ENCODE data around the gene SELPLG. TPM values are rescaled to one million over a fixed set of nuclear protein-coding genes. Genes with fewer than 3 reads are reported as not detected.

SELPLG gene
- total RNA-seq, 4 donors from 2014 or later, result 0.19 to 5.0 (median 2.6) TPM

DNA sequence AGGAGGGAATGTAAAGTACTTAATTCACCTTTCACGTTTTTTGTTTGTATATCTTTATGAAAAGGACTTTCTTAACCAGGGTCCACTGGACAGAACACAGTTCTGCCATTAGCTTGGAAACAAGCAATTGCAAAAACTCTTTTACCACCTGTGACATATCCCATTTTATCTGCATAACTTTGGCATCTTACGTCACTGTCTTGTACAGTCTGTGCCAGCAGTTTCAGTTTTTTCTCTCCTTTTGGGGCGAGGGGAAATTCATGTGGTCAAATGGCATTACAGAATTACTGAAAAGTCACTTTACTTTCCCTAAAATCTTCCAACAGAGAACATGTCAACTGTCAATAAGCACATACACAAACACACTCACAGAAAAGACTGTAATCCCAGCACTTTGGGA, 43.7 kb upstream of the SELPLG start:
- Histone ChIP-seq H3K4me1 (peaks cover 34 to 36% of the 10 kb centered on the region in 2 donors), H3K27ac (peak overlapping the region; percentile 6 to 66 (median 62)), H3K36me3 (no peaks in the 10 kb centered on the region), H3K9me3 (no peaks in the 10 kb centered on the region), H3K4me3 (no peak overlapping the region), H3K27me3 (no peaks in the 10 kb centered on the region)
- ATAC-seq (no peak), DNase-seq (no peak)
- TF ChIP-seq POLR2A (IDR thresholded peaks at IDR 0.05), result no peak
- TF ChIP-seq, protein P1, sequence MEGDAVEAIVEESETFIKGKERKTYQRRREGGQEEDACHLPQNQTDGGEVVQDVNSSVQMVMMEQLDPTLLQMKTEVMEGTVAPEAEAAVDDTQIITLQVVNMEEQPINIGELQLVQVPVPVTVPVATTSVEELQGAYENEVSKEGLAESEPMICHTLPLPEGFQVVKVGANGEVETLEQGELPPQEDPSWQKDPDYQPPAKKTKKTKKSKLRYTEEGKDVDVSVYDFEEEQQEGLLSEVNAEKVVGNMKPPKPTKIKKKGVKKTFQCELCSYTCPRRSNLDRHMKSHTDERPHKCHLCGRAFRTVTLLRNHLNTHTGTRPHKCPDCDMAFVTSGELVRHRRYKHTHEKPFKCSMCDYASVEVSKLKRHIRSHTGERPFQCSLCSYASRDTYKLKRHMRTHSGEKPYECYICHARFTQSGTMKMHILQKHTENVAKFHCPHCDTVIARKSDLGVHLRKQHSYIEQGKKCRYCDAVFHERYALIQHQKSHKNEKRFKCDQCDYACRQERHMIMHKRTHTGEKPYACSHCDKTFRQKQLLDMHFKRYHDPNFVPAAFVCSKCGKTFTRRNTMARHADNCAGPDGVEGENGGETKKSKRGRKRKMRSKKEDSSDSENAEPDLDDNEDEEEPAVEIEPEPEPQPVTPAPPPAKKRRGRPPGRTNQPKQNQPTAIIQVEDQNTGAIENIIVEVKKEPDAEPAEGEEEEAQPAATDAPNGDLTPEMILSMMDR (IDR thresholded peaks at IDR 0.05 in 4 of 5, conservative IDR thresholded peaks at IDR 0.05 in 1 of 5), result no peak
- intact Hi-C loops (cut with DNase I; ENCODE audit: low total_unique reads) (no loop called here), in situ Hi-C loops (cut with MboI; ENCODE audit: low sequenced_read_pairs in 4 of 4) (loop anchor here in 1 of 4 donors (25.0 kb wide), 1 partner anchor 435 kb away; the partner anchor contains the start of gene ACACB)

GRCh38 chr12:108676707-108677106, 43.0 kb upstream of the SELPLG start:
- H3K27ac ChIP-seq, result peak overlapping the region; percentile 6 to 66 (median 62)
- H3K27me3 ChIP-seq, result no peaks in the 10 kb centered on the region
- H3K4me3 ChIP-seq, result no peak overlapping the region
- DNase-seq, result no peak
- TF ChIP-seq POLR2A (IDR thresholded peaks at IDR 0.05), result no peak
- TF ChIP-seq, protein P1 (IDR thresholded peaks at IDR 0.05 in 4 of 5, conservative IDR thresholded peaks at IDR 0.05 in 1 of 5), result no peak
- no peaks in the 10 kb centered on the region for H3K36me3 ChIP-seq
- H3K9me3 ChIP-seq, result no peaks in the 10 kb centered on the region
- peaks cover 28 to 32% of the 10 kb centered on the region in 2 donors for H3K4me1 ChIP-seq
- no peak for ATAC-seq
- intact Hi-C loops (cut with DNase I; ENCODE audit: low total_unique reads) (no loop called here), in situ Hi-C loops (cut with MboI; ENCODE audit: low sequenced_read_pairs in 4 of 4) (loop anchor here in 1 of 4 donors (25.0 kb wide), 1 partner anchor 436 kb away; the partner anchor contains the start of gene ACACB)

GRCh38 chr12:108675792-108676191, 42.1 kb upstream of the SELPLG start:
- peak overlapping the region in 2 of 4 donors; percentile 64 to 66 for H3K27ac ChIP-seq
- H3K4me1 ChIP-seq, result peaks cover 21 to 30% of the 10 kb centered on the region in 2 donors
- DNase-seq (no peak), ATAC-seq (no peak)
- in situ Hi-C loops (cut with MboI; ENCODE audit: low sequenced_read_pairs in 4 of 4), result loop anchor here in 1 of 4 donors (25.0 kb wide), 1 partner anchor 437 kb away; the partner anchor contains the start of gene ACACB
- H3K36me3 ChIP-seq, result no peaks in the 10 kb centered on the region
- no peak overlapping the region for H3K4me3 ChIP-seq
- TF ChIP-seq, protein P1 (IDR thresholded peaks at IDR 0.05 in 4 of 5, conservative IDR thresholded peaks at IDR 0.05 in 1 of 5), result no peak
- TF ChIP-seq POLR2A (IDR thresholded peaks at IDR 0.05), result no peak
- no peaks in the 10 kb centered on the region for H3K27me3 ChIP-seq
- H3K9me3 ChIP-seq, result no peaks in the 10 kb centered on the region
- intact Hi-C loops (cut with DNase I; ENCODE audit: low total_unique reads), result no loop called here

DNA sequence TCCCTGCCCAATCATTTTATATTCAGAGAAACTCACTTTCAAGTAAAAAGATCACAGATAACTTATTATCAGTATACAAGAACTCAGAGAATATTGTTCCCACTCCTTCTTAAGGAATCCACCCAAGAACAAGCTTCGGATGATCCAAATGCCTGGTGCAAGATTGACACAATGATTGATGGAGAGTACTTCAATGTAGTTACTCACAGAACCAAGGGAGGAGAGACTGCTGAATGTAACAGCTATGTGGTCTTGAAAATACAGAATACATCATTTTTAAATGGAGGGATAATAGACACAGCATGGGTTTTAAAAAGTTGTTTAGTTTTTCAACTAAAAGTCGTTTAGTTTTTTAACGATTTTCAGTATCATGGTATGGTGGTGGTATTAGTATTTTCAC, 38.4 kb upstream of the SELPLG start:
- in situ Hi-C loops (cut with MboI; ENCODE audit: low sequenced_read_pairs in 4 of 4), result loop anchor here in 1 of 4 donors (25.0 kb wide), 1 partner anchor 415 kb away; the partner anchor contains the start of genes ALKBH2 and UNG
- no peak for ATAC-seq
- intact Hi-C loops (cut with DNase I; ENCODE audit: low total_unique reads), result no loop called here

DNA sequence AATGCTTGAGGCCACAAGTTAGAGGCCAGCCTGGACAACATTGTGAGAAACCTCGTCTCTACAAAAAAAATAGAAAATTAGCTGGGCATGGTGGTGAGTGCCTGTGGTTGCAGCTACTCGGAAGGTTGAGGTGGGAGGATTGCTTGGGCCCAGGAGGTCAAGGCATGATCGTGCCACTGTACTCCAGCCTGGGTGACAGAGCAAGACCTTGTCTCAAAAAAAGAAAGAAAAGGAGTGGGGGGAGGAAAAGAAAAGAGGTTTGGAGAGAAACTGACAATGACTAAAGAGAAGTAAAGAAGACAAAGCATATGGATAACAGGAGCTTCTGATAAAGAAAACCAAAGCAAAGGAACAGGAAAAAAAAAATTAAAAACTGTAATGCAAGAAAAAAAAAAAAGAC, 37.4 kb upstream of the SELPLG start:
- intact Hi-C loops (cut with DNase I; ENCODE audit: low total_unique reads) (no loop called here), in situ Hi-C loops (cut with MboI; ENCODE audit: low sequenced_read_pairs in 4 of 4) (loop anchor here in 1 of 4 donors (25.0 kb wide), 1 partner anchor 416 kb away; the partner anchor contains the start of genes ALKBH2 and UNG)

More for the DNA sequence above, 38.4 kb upstream of the SELPLG start:
- Histone ChIP-seq H3K27ac (peak overlapping the region in 3 of 4 donors; percentile 15 to 42 (median 34)), H3K9me3 (no peaks in the 10 kb centered on the region), H3K36me3 (no peaks in the 10 kb centered on the region), H3K4me3 (no peak overlapping the region), H3K4me1 (peaks cover 29 to 35% of the 10 kb centered on the region in 2 donors), H3K27me3 (no peaks in the 10 kb centered on the region)
- no peak for DNase-seq
- TF ChIP-seq POLR2A (IDR thresholded peaks at IDR 0.05), result no peak

More for the DNA sequence above, 37.4 kb upstream of the SELPLG start:
- H3K4me1 ChIP-seq, result peaks cover 37 to 44% of the 10 kb centered on the region in 2 donors
- TF ChIP-seq, protein P1 (IDR thresholded peaks at IDR 0.05 in 4 of 5, conservative IDR thresholded peaks at IDR 0.05 in 1 of 5), result no peak
- no peak for TF ChIP-seq POLR2A (IDR thresholded peaks at IDR 0.05)
- no peak for DNase-seq
- H3K27me3 ChIP-seq, result no peaks in the 10 kb centered on the region
- H3K9me3 ChIP-seq, result no peaks in the 10 kb centered on the region
- H3K4me3 ChIP-seq, result no peak overlapping the region
- ATAC-seq, result no peak
- H3K27ac ChIP-seq, result peak overlapping the region; percentile 42 to 79 (median 50)
- no peaks in the 10 kb centered on the region for H3K36me3 ChIP-seq
